Measurements from ENCODE around the gene SELENOO.

DNA sequence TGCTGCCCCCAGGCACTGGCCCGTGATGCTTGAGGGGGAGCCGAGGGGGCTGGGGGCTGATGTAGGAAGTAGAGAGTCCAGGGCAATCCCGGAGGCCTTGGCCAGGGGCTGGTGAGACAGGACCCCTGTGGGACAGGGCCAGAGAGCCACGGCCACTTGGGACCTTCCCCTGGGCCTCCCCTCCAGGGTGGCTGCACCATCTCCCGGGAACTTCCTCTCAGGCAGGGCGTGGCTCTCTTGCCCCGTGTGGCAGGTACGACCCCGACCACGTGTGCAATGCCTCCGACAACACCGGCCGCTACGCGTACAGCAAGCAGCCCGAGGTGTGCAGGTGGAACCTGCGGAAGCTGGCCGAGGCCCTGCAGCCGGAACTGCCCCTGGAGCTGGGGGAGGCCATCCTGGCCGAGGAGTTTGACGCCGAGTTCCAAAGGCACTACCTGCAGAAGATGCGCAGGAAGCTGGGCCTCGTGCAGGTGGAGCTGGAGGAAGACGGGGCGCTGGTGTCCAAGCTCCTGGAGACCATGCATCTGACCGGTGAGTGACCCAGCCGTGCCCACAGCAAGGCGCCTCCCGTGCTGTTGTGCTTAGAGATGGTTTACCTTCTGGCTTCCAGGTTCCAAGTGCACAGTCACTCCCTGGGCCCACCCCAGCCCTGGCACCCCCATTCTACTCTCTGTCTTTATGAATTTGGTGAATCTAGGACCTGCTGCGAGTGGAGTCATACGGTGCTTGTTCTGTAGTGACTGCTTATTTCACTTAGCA, 9.7 kb downstream of the SELENOO start:
- TF ChIP-seq CTCF (IDR thresholded peaks at IDR 0.05; ENCODE audit: borderline replicate concordance, extremely low read depth, low read length, poor library complexity, severe bottlenecking) (no peak), EZH2 (IDR thresholded peaks at IDR 0.05; ENCODE audit: borderline replicate concordance, low read depth, low read length, severe bottlenecking) (no peak)

Measured in DND-41 (cell line).